Measurements from ENCODE around the gene YEATS2. TPM values are rescaled to one million over a fixed set of nuclear protein-coding genes. Genes with fewer than 3 reads are reported as not detected.

YEATS2 gene
- total and polyA plus RNA-seq, 2 experiments from 2014 or later: 15.2 to 72.8 TPM

GRCh38 chr3:183664913-183665381 lies 32.6 kb upstream of the YEATS2 start:
- Histone ChIP-seq H3K4me2 (no peak overlapping the region), H3K36me3 (ENCODE audit: insufficient read depth) (no peaks in the 10 kb centered on the region), H3K79me2 (replicated peaks; ENCODE audit: insufficient read depth) (no peaks in the 10 kb centered on the region), H3K9me2 (ENCODE audit: insufficient read depth) (no peaks in the 10 kb centered on the region), H2AFZ (no peak overlapping the region), H3K27ac (ENCODE audit: low read depth) (no peak overlapping the region), H4K20me1 (replicated peaks; ENCODE audit: insufficient read depth) (no peaks in the 10 kb centered on the region; the same call in 1 of the 2 replicates), H3K4me1 (ENCODE audit: insufficient read depth) (0 out of 2 replicates have a peak, but pooled peaks cover 10% of the 10 kb centered on the region), H3F3A (replicated peaks; ENCODE audit: low read depth) (no peaks in the 10 kb centered on the region), H3K4me3 (no peak overlapping the region), H3K27me3 (ENCODE audit: insufficient read depth) (no peaks in the 10 kb centered on the region)
- ATAC-seq (no peak), DNase-seq (ENCODE audit: low spot score) (no peak)
- peaks cover 6% of the 10 kb centered on the region; the same call in 2 of the 3 replicates for H3K4me1 Mint-ChIP-seq
- no peak overlapping the region for H3K4me3 Mint-ChIP-seq
- H3K9me3 Mint-ChIP-seq: peaks cover 12% of the 10 kb centered on the region; the same call in 2 of the 3 replicates
- no peaks in the 10 kb centered on the region for H3K27me3 Mint-ChIP-seq (ENCODE audit: insufficient read depth, low read depth, poor library complexity)
- no peak overlapping the region for H3K27ac Mint-ChIP-seq
- H3K36me3 Mint-ChIP-seq (ENCODE audit: low read depth): peaks cover 45% of the 10 kb centered on the region
- TF ChIP-seq, protein P1, sequence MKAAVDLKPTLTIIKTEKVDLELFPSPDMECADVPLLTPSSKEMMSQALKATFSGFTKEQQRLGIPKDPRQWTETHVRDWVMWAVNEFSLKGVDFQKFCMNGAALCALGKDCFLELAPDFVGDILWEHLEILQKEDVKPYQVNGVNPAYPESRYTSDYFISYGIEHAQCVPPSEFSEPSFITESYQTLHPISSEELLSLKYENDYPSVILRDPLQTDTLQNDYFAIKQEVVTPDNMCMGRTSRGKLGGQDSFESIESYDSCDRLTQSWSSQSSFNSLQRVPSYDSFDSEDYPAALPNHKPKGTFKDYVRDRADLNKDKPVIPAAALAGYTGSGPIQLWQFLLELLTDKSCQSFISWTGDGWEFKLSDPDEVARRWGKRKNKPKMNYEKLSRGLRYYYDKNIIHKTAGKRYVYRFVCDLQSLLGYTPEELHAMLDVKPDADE (IDR thresholded peaks at IDR 0.05): no peak
- no peak for TF ChIP-seq CREB1 (CRISPR knock-in tag; IDR thresholded peaks at IDR 0.05; ENCODE audit: low read depth)
- no peak for TF ChIP-seq NANOG (IDR thresholded peaks at IDR 0.05; ENCODE audit: borderline replicate concordance)
- TF ChIP-seq, protein P2, sequence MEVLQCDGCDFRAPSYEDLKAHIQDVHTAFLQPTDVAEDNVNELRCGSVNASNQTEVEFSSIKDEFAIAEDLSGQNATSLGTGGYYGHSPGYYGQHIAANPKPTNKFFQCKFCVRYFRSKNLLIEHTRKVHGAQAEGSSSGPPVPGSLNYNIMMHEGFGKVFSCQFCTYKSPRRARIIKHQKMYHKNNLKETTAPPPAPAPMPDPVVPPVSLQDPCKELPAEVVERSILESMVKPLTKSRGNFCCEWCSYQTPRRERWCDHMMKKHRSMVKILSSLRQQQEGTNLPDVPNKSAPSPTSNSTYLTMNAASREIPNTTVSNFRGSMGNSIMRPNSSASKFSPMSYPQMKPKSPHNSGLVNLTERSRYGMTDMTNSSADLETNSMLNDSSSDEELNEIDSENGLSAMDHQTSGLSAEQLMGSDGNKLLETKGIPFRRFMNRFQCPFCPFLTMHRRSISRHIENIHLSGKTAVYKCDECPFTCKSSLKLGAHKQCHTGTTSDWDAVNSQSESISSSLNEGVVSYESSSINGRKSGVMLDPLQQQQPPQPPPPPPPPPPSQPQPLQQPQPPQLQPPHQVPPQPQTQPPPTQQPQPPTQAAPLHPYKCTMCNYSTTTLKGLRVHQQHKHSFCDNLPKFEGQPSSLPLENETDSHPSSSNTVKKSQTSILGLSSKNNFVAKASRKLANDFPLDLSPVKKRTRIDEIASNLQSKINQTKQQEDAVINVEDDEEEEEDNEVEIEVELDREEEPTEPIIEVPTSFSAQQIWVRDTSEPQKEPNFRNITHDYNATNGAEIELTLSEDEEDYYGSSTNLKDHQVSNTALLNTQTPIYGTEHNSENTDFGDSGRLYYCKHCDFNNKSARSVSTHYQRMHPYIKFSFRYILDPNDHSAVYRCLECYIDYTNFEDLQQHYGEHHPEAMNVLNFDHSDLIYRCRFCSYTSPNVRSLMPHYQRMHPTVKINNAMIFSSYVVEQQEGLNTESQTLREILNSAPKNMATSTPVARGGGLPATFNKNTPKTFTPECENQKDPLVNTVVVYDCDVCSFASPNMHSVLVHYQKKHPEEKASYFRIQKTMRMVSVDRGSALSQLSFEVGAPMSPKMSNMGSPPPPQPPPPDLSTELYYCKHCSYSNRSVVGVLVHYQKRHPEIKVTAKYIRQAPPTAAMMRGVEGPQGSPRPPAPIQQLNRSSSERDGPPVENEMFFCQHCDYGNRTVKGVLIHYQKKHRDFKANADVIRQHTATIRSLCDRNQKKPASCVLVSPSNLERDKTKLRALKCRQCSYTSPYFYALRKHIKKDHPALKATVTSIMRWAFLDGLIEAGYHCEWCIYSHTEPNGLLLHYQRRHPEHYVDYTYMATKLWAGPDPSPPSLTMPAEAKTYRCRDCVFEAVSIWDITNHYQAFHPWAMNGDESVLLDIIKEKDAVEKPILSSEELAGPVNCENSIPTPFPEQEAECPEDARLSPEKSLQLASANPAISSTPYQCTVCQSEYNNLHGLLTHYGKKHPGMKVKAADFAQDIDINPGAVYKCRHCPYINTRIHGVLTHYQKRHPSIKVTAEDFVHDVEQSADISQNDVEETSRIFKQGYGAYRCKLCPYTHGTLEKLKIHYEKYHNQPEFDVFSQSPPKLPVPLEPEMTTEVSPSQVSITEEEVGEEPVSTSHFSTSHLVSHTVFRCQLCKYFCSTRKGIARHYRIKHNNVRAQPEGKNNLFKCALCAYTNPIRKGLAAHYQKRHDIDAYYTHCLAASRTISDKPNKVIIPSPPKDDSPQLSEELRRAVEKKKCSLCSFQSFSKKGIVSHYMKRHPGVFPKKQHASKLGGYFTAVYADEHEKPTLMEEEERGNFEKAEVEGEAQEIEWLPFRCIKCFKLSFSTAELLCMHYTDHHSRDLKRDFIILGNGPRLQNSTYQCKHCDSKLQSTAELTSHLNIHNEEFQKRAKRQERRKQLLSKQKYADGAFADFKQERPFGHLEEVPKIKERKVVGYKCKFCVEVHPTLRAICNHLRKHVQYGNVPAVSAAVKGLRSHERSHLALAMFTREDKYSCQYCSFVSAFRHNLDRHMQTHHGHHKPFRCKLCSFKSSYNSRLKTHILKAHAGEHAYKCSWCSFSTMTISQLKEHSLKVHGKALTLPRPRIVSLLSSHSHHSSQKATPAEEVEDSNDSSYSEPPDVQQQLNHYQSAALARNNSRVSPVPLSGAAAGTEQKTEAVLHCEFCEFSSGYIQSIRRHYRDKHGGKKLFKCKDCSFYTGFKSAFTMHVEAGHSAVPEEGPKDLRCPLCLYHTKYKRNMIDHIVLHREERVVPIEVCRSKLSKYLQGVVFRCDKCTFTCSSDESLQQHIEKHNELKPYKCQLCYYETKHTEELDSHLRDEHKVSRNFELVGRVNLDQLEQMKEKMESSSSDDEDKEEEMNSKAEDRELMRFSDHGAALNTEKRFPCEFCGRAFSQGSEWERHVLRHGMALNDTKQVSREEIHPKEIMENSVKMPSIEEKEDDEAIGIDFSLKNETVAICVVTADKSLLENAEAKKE (CRISPR knock-in tag; IDR thresholded peaks at IDR 0.05): no peak
- TF ChIP-seq ZNF331 (CRISPR knock-in tag; IDR thresholded peaks at IDR 0.05; ENCODE audit: low read depth): no peak
- no peak for TF ChIP-seq ZNF114 (CRISPR knock-in tag; IDR thresholded peaks at IDR 0.05)
- TF ChIP-seq JUNB (IDR thresholded peaks at IDR 0.05; ENCODE audit: unreplicated experiment): no peak
- TF ChIP-seq, protein P3, sequence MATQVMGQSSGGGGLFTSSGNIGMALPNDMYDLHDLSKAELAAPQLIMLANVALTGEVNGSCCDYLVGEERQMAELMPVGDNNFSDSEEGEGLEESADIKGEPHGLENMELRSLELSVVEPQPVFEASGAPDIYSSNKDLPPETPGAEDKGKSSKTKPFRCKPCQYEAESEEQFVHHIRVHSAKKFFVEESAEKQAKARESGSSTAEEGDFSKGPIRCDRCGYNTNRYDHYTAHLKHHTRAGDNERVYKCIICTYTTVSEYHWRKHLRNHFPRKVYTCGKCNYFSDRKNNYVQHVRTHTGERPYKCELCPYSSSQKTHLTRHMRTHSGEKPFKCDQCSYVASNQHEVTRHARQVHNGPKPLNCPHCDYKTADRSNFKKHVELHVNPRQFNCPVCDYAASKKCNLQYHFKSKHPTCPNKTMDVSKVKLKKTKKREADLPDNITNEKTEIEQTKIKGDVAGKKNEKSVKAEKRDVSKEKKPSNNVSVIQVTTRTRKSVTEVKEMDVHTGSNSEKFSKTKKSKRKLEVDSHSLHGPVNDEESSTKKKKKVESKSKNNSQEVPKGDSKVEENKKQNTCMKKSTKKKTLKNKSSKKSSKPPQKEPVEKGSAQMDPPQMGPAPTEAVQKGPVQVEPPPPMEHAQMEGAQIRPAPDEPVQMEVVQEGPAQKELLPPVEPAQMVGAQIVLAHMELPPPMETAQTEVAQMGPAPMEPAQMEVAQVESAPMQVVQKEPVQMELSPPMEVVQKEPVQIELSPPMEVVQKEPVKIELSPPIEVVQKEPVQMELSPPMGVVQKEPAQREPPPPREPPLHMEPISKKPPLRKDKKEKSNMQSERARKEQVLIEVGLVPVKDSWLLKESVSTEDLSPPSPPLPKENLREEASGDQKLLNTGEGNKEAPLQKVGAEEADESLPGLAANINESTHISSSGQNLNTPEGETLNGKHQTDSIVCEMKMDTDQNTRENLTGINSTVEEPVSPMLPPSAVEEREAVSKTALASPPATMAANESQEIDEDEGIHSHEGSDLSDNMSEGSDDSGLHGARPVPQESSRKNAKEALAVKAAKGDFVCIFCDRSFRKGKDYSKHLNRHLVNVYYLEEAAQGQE (IDR thresholded peaks at IDR 0.05; ENCODE audit: unreplicated experiment): no peak
- TF ChIP-seq EZH2 (IDR thresholded peaks at IDR 0.05; ENCODE audit: low read depth, unreplicated experiment): no peak
- TF ChIP-seq POLR2AphosphoS5 (IDR thresholded peaks at IDR 0.05; ENCODE audit: low read depth): no peak
- no peak for TF ChIP-seq CTCF (conservative IDR thresholded peaks at IDR 0.05; ENCODE audit: low read depth in 2 of 2)
- TF ChIP-seq EZH2phosphoT487 (IDR thresholded peaks at IDR 0.05; ENCODE audit: unreplicated experiment): no peak
- no peak for TF ChIP-seq STAT1 (IDR thresholded peaks at IDR 0.05; ENCODE audit: unreplicated experiment)

All from GM23338 (cell line).